CD4-positive, alpha-beta T cell treated with Interleukin-4 for 4 hours (primary cell): ENCODE data around the gene RCOR1.
"Not testable (repeated sequence)": the region's sequence is repeated elsewhere in the genome, so short reads cannot be mapped to it uniquely, and the experiment has no call there.

Experiments
- DNase-seq: peaks from one replicate; pipeline ENCODE4 v3.0.0-alpha.2; 2020

Gene RCOR1

GRCh38 chr14:102633906-102634595 is 41.6 kb downstream of the RCOR1 start:
- no peak for DNase-seq

- DNase-seq, result not testable (repeated sequence)
Observed at GRCh38 chr14:102639611-102640010, 47.2 kb downstream of the RCOR1 start.

GRCh38 chr14:102644523-102644922 is 52.1 kb downstream of the RCOR1 start:
- no peak for DNase-seq

- no peak for DNase-seq
Observed at GRCh38 chr14:102645746-102646440, 53.4 kb downstream of the RCOR1 start.

GRCh38 chr14:102646615-102647014 is 54.2 kb downstream of the RCOR1 start:
- DNase-seq, result no peak

GRCh38 chr14:102652194-102652593 is 59.7 kb downstream of the RCOR1 start:
- DNase-seq, result no peak

GRCh38 chr14:102654298-102654697 is 61.8 kb downstream of the RCOR1 start:
- DNase-seq, result no peak

GRCh38 chr14:102655137-102655536 is 62.7 kb downstream of the RCOR1 start:
- no peak for DNase-seq

- DNase-seq, result no peak
Observed at GRCh38 chr14:102659797-102660196, 67.3 kb downstream of the RCOR1 start.

GRCh38 chr14:102661614-102662013 is 69.2 kb downstream of the RCOR1 start:
- no peak for DNase-seq

GRCh38 chr14:102662636-102663430 is 70.4 kb downstream of the RCOR1 start:
- no peak for DNase-seq

GRCh38 chr14:102663440-102663839 is 71.0 kb downstream of the RCOR1 start:
- DNase-seq, result no peak

- DNase-seq, result no peak
Observed at GRCh38 chr14:102665621-102666020, 73.2 kb downstream of the RCOR1 start.

GRCh38 chr14:102666635-102667034 is 74.2 kb downstream of the RCOR1 start:
- no peak for DNase-seq

GRCh38 chr14:102667703-102668102 is 75.3 kb downstream of the RCOR1 start:
- DNase-seq, result no peak

- DNase-seq, result no peak
Observed at GRCh38 chr14:102668291-102668873, 75.9 kb downstream of the RCOR1 start.

- DNase-seq, result no peak
Observed at GRCh38 chr14:102671410-102671809, 79.0 kb downstream of the RCOR1 start.

- no peak for DNase-seq
Observed at GRCh38 chr14:102672410-102672960, 80.0 kb downstream of the RCOR1 start.

GRCh38 chr14:102675396-102675795 is 82.9 kb downstream of the RCOR1 start:
- DNase-seq, result no peak

GRCh38 chr14:102678394-102678793 is 85.9 kb downstream of the RCOR1 start:
- no peak for DNase-seq

- no peak for DNase-seq
Observed at GRCh38 chr14:102683399-102684297, 91.2 kb downstream of the RCOR1 start.

- DNase-seq, result no peak
Observed at GRCh38 chr14:102684298-102684663, 91.8 kb downstream of the RCOR1 start.
